HepG2 (cell line): ENCODE results near the gene MAIP1. TPM values are rescaled to one million over a fixed set of nuclear protein-coding genes. Genes with fewer than 3 reads are reported as not detected.

ENCODE experiments used
- ATAD3A ChIP-seq: sonication (generic); formaldehyde crosslinking; IDR thresholded peaks from 2 replicates; pipeline ENCODE4 v1.4.0; 2020; ENCODE audit warnings: missing genetic modification reagents
- KAT8 ChIP-seq: IDR thresholded peaks from 2 replicates; pipeline ENCODE4 v1.6.1; 2016; ENCODE audit warnings: missing genetic modification reagents, missing compliant biosample characterization
- POGZ ChIP-seq: sonication (generic); formaldehyde crosslinking; IDR thresholded peaks from 2 replicates; pipeline ENCODE4 v1.4.0; 2020; ENCODE audit warnings: mild to moderate bottlenecking, missing genetic modification reagents
- TAF1 ChIP-seq: sonication (generic); formaldehyde crosslinking; IDR thresholded peaks from 2 replicates; pipeline ENCODE4 v1.4.0; 2020; ENCODE audit warnings: missing genetic modification reagents
- ZC3H4 ChIP-seq: sonication (generic); formaldehyde crosslinking; IDR thresholded peaks from 2 replicates; pipeline ENCODE4 v1.4.0; 2020; ENCODE audit warnings: missing genetic modification reagents, borderline replicate concordance
- ZFP36 ChIP-seq: fragments of 150-350 bp; IDR thresholded peaks from 2 replicates; pipeline ENCODE4 v1.6.1; 2018; ENCODE audit warnings: borderline replicate concordance, low read length, low read depth; ENCODE audit not compliant: partially characterized antibody
- ZNF264 ChIP-seq: sonication (generic); formaldehyde crosslinking; IDR thresholded peaks from 2 replicates; pipeline ENCODE4 v1.4.0; 2020; ENCODE audit warnings: missing genetic modification reagents
- ZNF337 ChIP-seq: sonication (generic); formaldehyde crosslinking; IDR thresholded peaks from 2 replicates; pipeline ENCODE4 v1.5.1; 2020; ENCODE audit warnings: missing genetic modification reagents, low read depth, mild to moderate bottlenecking, borderline replicate concordance
- ZNF547 ChIP-seq: sonication (generic); formaldehyde crosslinking; IDR thresholded peaks from 2 replicates; pipeline ENCODE4 v1.5.1; 2020; ENCODE audit warnings: mild to moderate bottlenecking, missing genetic modification reagents
- ZNF569 ChIP-seq: sonication (generic); formaldehyde crosslinking; IDR thresholded peaks from 2 replicates; pipeline ENCODE4 v1.5.0; 2020; ENCODE audit warnings: mild to moderate bottlenecking, missing genetic modification reagents, moderate library complexity, borderline replicate concordance
- ZZZ3 ChIP-seq: sonication (generic); formaldehyde crosslinking; IDR thresholded peaks from 2 replicates; pipeline ENCODE4 v1.4.0; 2020; ENCODE audit warnings: missing genetic modification reagents, mild to moderate bottlenecking, borderline replicate concordance
- polyA plus RNA-seq, 8 experiments: library from polyadenylated mRNA; depleted of rRNA in 3 of 8; stranded (reverse) in 7 of 8; unstranded in 1 of 8; fragments of >200 nt; fragmentation: Illumina TruSeq in 4 of 8; extraction: Trizol in 4 of 8; gene quantifications; 2 replicates each; pipeline versions ENCODE4 v1.2.1 to v1.2.3, GENCODE V29; 2011 to 2016; ENCODE audit warnings: low read depth in 4 of 8, missing spikeins in 1 of 8, mixed read lengths in 1 of 8; ENCODE audit not compliant: insufficient read depth in 1 of 8
- total RNA-seq, 5 experiments: library from RNA; depleted of rRNA; stranded (reverse); fragments of >200 nt; fragmentation: Illumina TruSeq; extraction: Trizol; gene quantifications; 2 replicates each; pipeline ENCODE4 v1.2.3, GENCODE V29; 2016; ENCODE audit warnings: low read depth in 1 of 5
- TF ChIP-seq, protein P1 (sequence below): sonication (generic); formaldehyde crosslinking; IDR thresholded peaks from 2 replicates; pipeline ENCODE4 v1.4.0; 2020; ENCODE audit warnings: missing genetic modification reagents
- TF ChIP-seq, protein P2 (sequence below): sonication (generic); formaldehyde crosslinking; IDR thresholded peaks from 2 replicates; pipeline ENCODE4 v1.9.0; 2021; ENCODE audit warnings: missing genetic modification reagents, borderline replicate concordance
- TF ChIP-seq, protein P3 (sequence below): IDR thresholded peaks from 2 replicates; pipeline ENCODE4 v1.6.1; 2016; ENCODE audit warnings: low read depth
- TF ChIP-seq, protein P4 (sequence below): sonication (generic); formaldehyde crosslinking; IDR thresholded peaks from 2 replicates; pipeline ENCODE4 v1.4.0; 2020; ENCODE audit warnings: missing genetic modification reagents
- TF ChIP-seq, protein P5 (sequence below): sonication (generic); formaldehyde crosslinking; IDR thresholded peaks from 2 replicates; pipeline ENCODE4 v1.8.1; 2023; ENCODE audit warnings: mild to moderate bottlenecking, missing genetic modification reagents

MAIP1 gene
- total and polyA plus RNA-seq, 2 of the 13 experiments (the other 11 are each of a cell fraction or from before 2014, with no cell fraction given): 22.3 to 72.9 TPM

DNA sequence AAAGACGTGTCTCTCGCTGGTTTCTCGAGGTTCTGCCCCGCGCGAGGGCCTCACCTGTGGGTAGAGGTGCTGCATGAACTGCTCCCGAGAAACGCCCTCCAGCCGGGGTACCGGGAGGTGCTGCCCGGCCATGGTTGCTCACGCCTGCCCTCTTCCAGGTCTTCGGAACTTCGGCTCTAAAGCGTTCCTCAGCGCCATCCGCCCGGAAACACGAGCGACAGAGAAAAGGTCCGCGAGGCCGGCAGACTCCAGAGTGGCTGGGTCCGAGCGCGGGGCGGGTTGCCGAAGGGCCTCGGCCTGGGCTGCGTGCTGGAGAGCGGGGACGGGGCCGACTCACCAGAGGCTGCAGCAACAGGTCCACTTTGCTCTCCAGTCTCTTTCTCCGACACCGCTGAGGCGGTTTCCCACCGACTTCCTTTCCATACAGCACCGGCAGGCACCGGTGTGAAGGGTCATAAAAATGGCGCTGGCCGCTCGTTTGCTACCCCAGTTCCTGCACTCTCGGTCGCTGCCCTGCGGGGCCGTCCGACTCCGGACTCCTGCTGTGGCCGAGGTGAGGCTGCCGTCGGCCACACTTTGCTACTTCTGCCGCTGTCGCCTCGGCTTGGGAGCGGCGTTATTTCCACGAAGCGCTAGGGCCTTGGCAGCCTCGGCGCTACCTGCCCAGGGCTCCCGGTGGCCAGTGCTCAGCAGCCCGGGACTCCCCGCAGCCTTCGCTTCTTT, at the start of gene MAIP1, which contains the start of gene TYW5 (continued):
- TF ChIP-seq, protein P1, sequence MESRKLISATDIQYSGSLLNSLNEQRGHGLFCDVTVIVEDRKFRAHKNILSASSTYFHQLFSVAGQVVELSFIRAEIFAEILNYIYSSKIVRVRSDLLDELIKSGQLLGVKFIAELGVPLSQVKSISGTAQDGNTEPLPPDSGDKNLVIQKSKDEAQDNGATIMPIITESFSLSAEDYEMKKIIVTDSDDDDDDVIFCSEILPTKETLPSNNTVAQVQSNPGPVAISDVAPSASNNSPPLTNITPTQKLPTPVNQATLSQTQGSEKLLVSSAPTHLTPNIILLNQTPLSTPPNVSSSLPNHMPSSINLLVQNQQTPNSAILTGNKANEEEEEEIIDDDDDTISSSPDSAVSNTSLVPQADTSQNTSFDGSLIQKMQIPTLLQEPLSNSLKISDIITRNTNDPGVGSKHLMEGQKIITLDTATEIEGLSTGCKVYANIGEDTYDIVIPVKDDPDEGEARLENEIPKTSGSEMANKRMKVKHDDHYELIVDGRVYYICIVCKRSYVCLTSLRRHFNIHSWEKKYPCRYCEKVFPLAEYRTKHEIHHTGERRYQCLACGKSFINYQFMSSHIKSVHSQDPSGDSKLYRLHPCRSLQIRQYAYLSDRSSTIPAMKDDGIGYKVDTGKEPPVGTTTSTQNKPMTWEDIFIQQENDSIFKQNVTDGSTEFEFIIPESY (CRISPR knock-in tag): no peak; the same call in 1 of the 2 replicates
- TF ChIP-seq, protein P2, sequence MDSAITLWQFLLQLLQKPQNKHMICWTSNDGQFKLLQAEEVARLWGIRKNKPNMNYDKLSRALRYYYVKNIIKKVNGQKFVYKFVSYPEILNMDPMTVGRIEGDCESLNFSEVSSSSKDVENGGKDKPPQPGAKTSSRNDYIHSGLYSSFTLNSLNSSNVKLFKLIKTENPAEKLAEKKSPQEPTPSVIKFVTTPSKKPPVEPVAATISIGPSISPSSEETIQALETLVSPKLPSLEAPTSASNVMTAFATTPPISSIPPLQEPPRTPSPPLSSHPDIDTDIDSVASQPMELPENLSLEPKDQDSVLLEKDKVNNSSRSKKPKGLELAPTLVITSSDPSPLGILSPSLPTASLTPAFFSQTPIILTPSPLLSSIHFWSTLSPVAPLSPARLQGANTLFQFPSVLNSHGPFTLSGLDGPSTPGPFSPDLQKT (CRISPR knock-in tag): no peak
- TF ChIP-seq, protein P3, sequence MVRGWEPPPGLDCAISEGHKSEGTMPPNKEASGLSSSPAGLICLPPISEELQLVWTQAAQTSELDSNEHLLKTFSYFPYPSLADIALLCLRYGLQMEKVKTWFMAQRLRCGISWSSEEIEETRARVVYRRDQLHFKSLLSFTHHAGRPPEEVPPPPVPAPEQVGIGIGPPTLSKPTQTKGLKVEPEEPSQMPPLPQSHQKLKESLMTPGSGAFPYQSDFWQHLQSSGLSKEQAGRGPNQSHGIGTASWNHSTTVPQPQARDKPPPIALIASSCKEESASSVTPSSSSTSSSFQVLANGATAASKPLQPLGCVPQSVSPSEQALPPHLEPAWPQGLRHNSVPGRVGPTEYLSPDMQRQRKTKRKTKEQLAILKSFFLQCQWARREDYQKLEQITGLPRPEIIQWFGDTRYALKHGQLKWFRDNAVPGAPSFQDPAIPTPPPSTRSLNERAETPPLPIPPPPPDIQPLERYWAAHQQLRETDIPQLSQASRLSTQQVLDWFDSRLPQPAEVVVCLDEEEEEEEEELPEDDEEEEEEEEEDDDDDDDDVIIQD (CRISPR knock-in tag): 0 out of 2 replicates have a peak, but pooled peaks have one; percentile 85
- TF ChIP-seq ZNF569 (CRISPR knock-in tag): no peak; the same call in 1 of the 2 replicates
- TF ChIP-seq, protein P4, sequence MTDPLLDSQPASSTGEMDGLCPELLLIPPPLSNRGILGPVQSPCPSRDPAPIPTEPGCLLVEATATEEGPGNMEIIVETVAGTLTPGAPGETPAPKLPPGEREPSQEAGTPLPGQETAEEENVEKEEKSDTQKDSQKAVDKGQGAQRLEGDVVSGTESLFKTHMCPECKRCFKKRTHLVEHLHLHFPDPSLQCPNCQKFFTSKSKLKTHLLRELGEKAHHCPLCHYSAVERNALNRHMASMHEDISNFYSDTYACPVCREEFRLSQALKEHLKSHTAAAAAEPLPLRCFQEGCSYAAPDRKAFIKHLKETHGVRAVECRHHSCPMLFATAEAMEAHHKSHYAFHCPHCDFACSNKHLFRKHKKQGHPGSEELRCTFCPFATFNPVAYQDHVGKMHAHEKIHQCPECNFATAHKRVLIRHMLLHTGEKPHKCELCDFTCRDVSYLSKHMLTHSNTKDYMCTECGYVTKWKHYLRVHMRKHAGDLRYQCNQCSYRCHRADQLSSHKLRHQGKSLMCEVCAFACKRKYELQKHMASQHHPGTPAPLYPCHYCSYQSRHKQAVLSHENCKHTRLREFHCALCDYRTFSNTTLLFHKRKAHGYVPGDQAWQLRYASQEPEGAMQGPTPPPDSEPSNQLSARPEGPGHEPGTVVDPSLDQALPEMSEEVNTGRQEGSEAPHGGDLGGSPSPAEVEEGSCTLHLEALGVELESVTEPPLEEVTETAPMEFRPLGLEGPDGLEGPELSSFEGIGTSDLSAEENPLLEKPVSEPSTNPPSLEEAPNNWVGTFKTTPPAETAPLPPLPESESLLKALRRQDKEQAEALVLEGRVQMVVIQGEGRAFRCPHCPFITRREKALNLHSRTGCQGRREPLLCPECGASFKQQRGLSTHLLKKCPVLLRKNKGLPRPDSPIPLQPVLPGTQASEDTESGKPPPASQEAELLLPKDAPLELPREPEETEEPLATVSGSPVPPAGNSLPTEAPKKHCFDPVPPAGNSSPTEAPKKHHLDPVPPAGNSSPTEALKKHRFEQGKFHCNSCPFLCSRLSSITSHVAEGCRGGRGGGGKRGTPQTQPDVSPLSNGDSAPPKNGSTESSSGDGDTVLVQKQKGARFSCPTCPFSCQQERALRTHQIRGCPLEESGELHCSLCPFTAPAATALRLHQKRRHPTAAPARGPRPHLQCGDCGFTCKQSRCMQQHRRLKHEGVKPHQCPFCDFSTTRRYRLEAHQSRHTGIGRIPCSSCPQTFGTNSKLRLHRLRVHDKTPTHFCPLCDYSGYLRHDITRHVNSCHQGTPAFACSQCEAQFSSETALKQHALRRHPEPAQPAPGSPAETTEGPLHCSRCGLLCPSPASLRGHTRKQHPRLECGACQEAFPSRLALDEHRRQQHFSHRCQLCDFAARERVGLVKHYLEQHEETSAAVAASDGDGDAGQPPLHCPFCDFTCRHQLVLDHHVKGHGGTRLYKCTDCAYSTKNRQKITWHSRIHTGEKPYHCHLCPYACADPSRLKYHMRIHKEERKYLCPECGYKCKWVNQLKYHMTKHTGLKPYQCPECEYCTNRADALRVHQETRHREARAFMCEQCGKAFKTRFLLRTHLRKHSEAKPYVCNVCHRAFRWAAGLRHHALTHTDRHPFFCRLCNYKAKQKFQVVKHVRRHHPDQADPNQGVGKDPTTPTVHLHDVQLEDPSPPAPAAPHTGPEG (CRISPR knock-in tag): no peak; the same call in 1 of the 2 replicates
- peak; percentile 99 for TF ChIP-seq POGZ (CRISPR knock-in tag)
- peak; percentile 99 for TF ChIP-seq KAT8 (CRISPR knock-in tag)
- no peak for TF ChIP-seq ATAD3A
- TF ChIP-seq ZZZ3: peak; percentile 24
- peak; percentile 99 for TF ChIP-seq TAF1 (CRISPR knock-in tag)
- peak; percentile 86 for TF ChIP-seq ZNF337 (CRISPR knock-in tag)
- peak; percentile 97 for TF ChIP-seq ZNF547
- no peak for TF ChIP-seq ZFP36
- peak; percentile 63 for TF ChIP-seq ZNF264
- no peak; the same call in 1 of the 2 replicates for TF ChIP-seq ZC3H4 (CRISPR knock-in tag)
- TF ChIP-seq, protein P5, sequence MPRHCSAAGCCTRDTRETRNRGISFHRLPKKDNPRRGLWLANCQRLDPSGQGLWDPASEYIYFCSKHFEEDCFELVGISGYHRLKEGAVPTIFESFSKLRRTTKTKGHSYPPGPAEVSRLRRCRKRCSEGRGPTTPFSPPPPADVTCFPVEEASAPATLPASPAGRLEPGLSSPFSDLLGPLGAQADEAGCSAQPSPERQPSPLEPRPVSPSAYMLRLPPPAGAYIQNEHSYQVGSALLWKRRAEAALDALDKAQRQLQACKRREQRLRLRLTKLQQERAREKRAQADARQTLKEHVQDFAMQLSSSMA: peak; percentile 93
